HUDEP-2 (cell line): ENCODE data around the gene FFAR2.
"Not testable (repeated sequence)": the region's sequence is repeated elsewhere in the genome, so short reads cannot be mapped to it uniquely, and the experiment has no call there.

Source experiments
- DNase-seq, 76 experiments: peaks; one replicate each; lab custom pipeline; 2025; ENCODE audit not compliant: unreplicated experiment in 76 of 76; lab: John Stamatoyannopoulos, UW

FFAR2 gene

GRCh38 chr19:35451338-35452096 is 3.5 kb downstream of the FFAR2 start:
- no peak for DNase-seq

- DNase-seq, result no peak
Observed at GRCh38 chr19:35454663-35455062, 6.6 kb downstream of the FFAR2 start.

- DNase-seq, result no peak
Observed at GRCh38 chr19:35455616-35456201, 7.7 kb downstream of the FFAR2 start.

- no peak for DNase-seq
Observed at GRCh38 chr19:35457173-35457572, 9.1 kb downstream of the FFAR2 start.

GRCh38 chr19:35458192-35458591 is 10.1 kb downstream of the FFAR2 start:
- DNase-seq, result no peak

GRCh38 chr19:35458731-35459391 is 10.8 kb downstream of the FFAR2 start:
- DNase-seq, result no peak

- DNase-seq, result no peak
Observed at GRCh38 chr19:35459414-35460082, 11.5 kb downstream of the FFAR2 start.

GRCh38 chr19:35460608-35461007 is 12.6 kb downstream of the FFAR2 start:
- DNase-seq, result no peak

- no peak for DNase-seq
Observed at GRCh38 chr19:35461060-35461459, 13.0 kb downstream of the FFAR2 start.

- DNase-seq, result not testable (repeated sequence)
Observed at GRCh38 chr19:35461788-35462187, 13.7 kb downstream of the FFAR2 start.

- DNase-seq, result peak in 1 of 76 experiments; percentile 13
Observed at GRCh38 chr19:35462476-35462953, 14.5 kb downstream of the FFAR2 start.

- DNase-seq, result not testable (repeated sequence)
Observed at GRCh38 chr19:35462956-35463355, 14.9 kb downstream of the FFAR2 start.

- DNase-seq, result no peak
Observed at GRCh38 chr19:35466259-35466658, 18.2 kb downstream of the FFAR2 start.

- DNase-seq, result peak in 68 of 76 experiments; percentile 7 to 84 (median 60)
Observed at GRCh38 chr19:35468637-35469036, 20.6 kb downstream of the FFAR2 start.

- DNase-seq, result no peak
Observed at GRCh38 chr19:35470128-35470527, 22.1 kb downstream of the FFAR2 start.

GRCh38 chr19:35471075-35471474 is 23.0 kb downstream of the FFAR2 start:
- not testable (repeated sequence) for DNase-seq

- no peak for DNase-seq
Observed at GRCh38 chr19:35471946-35472345, 23.9 kb downstream of the FFAR2 start.

GRCh38 chr19:35474104-35474503 is 26.0 kb downstream of the FFAR2 start:
- no peak for DNase-seq

- not testable (repeated sequence) for DNase-seq
Observed at GRCh38 chr19:35474594-35474993, 26.5 kb downstream of the FFAR2 start.

- peak in 5 of 76 experiments; percentile 5 to 11 (median 7) for DNase-seq
Observed at GRCh38 chr19:35476149-35476548, 28.1 kb downstream of the FFAR2 start.
